Activated T-cell treated with anti-CD3 and anti-CD28 coated beads, Interleukin-2, amount 50 U/mL, for 24 hours (primary cell): ENCODE measurements around the gene SYNJ2BP.
"Not testable (repeated sequence)": the region's sequence is repeated elsewhere in the genome, so short reads cannot be mapped to it uniquely, and the experiment has no call there.

Source experiments
- DNase-seq: peaks from one replicate; pipeline ENCODE4 v3.0.0-alpha.2; 2020
- H3K27ac Mint-ChIP-seq: 2 replicates; pipeline ENCODE4 v1.8.0; 2020; ENCODE audit warnings: mild to moderate bottlenecking, mixed read lengths
- H3K27me3 Mint-ChIP-seq: 2 replicates; pipeline ENCODE4 v1.8.0; 2020; ENCODE audit warnings: mixed read lengths
- H3K36me3 Mint-ChIP-seq: 2 replicates; pipeline ENCODE4 v1.8.0; 2020; ENCODE audit warnings: low read depth, mixed read lengths
- H3K4me1 Mint-ChIP-seq: 2 replicates; pipeline ENCODE4 v1.8.0; 2020; ENCODE audit warnings: low read depth, mixed read lengths
- H3K4me3 Mint-ChIP-seq: 2 replicates; pipeline ENCODE4 v1.8.0; 2020; ENCODE audit warnings: mild to moderate bottlenecking, moderate library complexity, mixed read lengths
- H3K9me3 Mint-ChIP-seq: 2 replicates; pipeline ENCODE4 v1.8.0; 2020; ENCODE audit warnings: mixed read lengths

SYNJ2BP gene, protein sequence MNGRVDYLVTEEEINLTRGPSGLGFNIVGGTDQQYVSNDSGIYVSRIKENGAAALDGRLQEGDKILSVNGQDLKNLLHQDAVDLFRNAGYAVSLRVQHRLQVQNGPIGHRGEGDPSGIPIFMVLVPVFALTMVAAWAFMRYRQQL

DNA sequence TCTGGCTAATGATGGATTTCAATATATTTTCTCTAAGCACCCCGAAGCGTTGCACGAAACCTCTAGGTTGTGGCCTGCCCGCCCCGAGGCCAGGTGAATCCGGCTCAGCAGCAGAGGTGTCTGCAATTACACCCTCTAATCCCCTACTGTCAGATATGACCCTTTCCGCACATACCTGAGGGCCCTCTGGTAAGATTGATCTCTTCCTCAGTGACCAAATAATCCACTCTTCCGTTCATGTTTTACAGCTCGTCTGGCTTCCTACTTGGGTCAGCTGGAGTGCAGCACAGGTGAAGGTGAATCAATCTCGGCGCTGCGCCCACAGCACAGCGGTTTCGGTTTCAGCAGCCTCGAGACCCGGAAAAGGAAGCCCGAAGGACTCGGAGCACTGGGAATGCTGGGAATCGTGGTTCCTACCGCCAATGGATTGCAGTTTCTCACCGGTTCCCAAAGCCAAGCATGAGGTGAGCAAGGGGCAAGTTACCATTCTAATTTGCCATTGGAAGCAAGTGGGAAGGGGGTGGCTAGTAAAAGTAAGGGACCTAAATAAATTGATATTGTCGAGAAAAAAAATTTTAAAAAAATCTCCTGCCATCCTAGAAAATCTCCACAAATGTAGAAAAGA, at the start of gene SYNJ2BP:
Gene SYNJ2BP (minus strand): TSS at position 366 of the 625 bp plus-strand sequence. CDS start 127 bp downstream, at position 239.
- peak within 1 kb of the TSS; percentile 79 for H3K27ac Mint-ChIP-seq
- peaks cover 35% of the 10 kb centered on the region for H3K4me1 Mint-ChIP-seq
- peaks cover 8% of the 10 kb centered on the region for H3K36me3 Mint-ChIP-seq
- DNase-seq: peak; percentile 72
- H3K9me3 Mint-ChIP-seq: no peaks in the 10 kb centered on the region
- no peaks in the 10 kb centered on the region for H3K27me3 Mint-ChIP-seq
- peak within 1 kb of the TSS; percentile 81 for H3K4me3 Mint-ChIP-seq

DNA sequence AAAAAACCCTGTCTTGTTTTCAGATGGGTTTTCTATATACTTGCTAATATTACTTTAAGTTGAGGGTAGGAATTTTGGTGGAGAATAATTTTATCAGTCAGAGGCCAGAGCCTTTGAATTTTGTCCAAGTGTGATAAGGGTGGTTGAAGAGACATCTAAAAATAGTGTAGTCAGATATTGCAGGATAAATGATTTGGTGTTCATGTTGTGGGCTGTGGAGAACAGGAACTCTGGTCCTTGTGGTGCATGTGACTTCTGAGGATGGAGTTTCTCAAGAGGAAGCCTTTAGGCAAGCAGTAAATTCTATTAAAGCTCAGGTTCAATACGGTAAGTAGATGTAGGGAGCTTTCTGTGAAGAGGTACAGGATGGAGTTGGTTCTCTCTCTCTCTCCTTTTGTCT, 37.8 kb upstream of the SYNJ2BP start:
- no peak for DNase-seq
- Mint-ChIP-seq H3K36me3 (no peaks in the 10 kb centered on the region), H3K27me3 (no peaks in the 10 kb centered on the region), H3K9me3 (no peaks in the 10 kb centered on the region), H3K4me1 (no peaks in the 10 kb centered on the region), H3K4me3 (no peak overlapping the region), H3K27ac (no peak overlapping the region)

DNA sequence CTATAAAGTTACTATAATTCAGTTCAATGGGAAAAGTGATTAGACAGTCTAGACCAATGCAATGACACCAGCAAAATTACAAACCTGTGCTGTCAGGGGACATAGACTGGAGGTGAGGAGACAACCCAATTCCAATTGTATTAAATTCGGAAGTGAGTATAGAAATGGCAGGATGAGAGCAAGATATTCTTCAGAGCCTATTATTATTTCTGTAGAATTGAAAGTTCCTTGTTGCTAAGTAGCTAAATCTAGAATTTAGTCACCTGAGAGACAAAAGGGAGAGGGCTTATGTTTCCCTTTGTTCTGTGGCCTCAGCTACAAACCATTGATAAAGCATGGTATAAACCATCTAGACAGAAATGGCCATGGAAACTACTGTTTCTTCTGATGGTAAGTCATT, 35.0 kb upstream of the SYNJ2BP start, which contains the start of gene ADAM21:
Gene ADAM21 (plus strand): TSS at position 301 of the 400 bp plus-strand sequence. CDS start 5,326 bp downstream, outside the sequence.
- no peaks in the 10 kb centered on the region for H3K36me3 Mint-ChIP-seq
- H3K4me3 Mint-ChIP-seq: no peak within 1 kb of the TSS
- H3K9me3 Mint-ChIP-seq: no peaks in the 10 kb centered on the region
- DNase-seq: no peak
- no peak within 1 kb of the TSS for H3K27ac Mint-ChIP-seq
- H3K27me3 Mint-ChIP-seq: no peaks in the 10 kb centered on the region
- H3K4me1 Mint-ChIP-seq: no peaks in the 10 kb centered on the region

DNA sequence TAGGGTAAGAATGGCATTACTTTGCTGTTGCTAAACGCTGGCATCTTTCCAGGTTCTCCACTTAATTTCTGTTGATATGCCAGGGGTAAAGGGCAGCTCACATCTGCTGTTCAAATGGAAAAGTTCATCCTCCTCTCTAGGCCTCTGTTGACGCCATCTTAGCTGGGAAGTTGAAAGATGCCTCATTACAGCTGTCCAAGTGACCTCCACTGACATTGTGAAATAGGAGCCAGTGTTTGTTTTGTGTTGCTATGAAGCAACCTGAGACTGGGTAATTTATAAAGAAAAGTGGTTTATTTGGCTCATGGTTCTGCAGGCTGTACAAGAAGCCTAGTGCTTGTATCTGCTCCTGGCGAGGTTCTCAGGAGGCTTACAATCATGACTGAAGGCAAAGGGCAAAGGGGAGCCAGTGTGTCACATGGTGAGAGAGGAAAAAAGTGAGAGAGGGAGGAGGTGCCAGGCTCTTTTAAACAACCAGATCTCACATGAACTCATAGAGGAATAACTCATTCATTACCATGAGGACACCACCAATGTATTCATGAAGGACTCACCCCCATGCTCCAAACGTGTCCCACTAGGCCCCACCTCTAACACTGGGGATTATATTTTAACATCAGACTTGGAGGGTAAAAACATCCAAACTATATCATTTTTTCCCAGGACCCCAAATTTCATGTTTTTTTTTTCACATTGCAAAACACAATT, 31.9 kb upstream of the SYNJ2BP start:
- Mint-ChIP-seq H3K27ac (no peak overlapping the region), H3K27me3 (no peaks in the 10 kb centered on the region), H3K9me3 (peaks cover 11% of the 10 kb centered on the region), H3K36me3 (peaks cover 8% of the 10 kb centered on the region), H3K4me3 (no peak overlapping the region), H3K4me1 (no peaks in the 10 kb centered on the region)
- DNase-seq: no peak

DNA sequence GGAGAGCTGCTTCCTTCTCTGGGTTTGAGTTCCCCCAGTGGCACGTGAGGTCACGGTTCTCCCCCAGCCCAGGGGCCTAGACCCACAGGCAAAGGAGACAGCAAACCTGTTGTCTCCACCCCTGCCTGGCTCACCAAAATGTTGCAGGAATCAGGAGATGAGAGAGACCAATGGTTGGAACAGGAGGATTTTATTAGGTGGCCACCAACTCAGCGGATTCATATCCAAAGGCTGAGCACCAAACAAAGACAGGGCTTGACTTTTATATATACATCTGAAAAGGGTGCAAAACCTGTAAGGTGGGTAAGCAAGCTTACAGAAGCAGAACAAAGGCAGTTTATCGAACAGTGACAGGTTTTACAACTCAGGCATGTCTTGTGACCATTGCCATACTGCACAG, 25.9 kb upstream of the SYNJ2BP start:
- Mint-ChIP-seq H3K4me1 (no peaks in the 10 kb centered on the region), H3K4me3 (no peak overlapping the region), H3K27ac (no peak overlapping the region), H3K36me3 (peaks cover 10% of the 10 kb centered on the region), H3K9me3 (peaks cover 32% of the 10 kb centered on the region), H3K27me3 (peaks cover 4% of the 10 kb centered on the region)
- no peak for DNase-seq

DNA sequence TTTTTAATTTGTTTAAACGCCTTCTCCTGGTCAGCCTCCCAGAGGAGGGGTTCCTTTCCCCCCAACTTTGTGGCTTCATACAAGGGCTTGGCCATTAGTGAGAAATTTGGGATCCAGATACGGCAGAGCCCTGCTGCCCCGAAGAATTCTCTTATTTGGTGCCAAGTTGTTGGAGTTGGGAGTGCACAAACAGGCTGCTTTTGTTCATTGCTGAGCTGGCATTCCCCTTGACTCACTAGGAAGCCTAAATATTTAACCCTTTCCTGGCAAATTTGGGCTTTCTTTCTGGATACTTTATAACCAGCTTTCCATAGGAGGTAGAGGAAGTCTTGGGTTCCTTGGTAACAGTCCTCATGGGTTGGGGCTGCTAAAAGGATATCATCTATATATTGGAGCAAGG, 24.8 kb upstream of the SYNJ2BP start:
- no peak overlapping the region for H3K4me3 Mint-ChIP-seq
- peaks cover 7% of the 10 kb centered on the region for H3K27me3 Mint-ChIP-seq
- DNase-seq: no peak
- no peaks in the 10 kb centered on the region for H3K4me1 Mint-ChIP-seq
- H3K27ac Mint-ChIP-seq: no peak overlapping the region
- H3K9me3 Mint-ChIP-seq: peaks cover 43% of the 10 kb centered on the region
- peaks cover 10% of the 10 kb centered on the region for H3K36me3 Mint-ChIP-seq

DNA sequence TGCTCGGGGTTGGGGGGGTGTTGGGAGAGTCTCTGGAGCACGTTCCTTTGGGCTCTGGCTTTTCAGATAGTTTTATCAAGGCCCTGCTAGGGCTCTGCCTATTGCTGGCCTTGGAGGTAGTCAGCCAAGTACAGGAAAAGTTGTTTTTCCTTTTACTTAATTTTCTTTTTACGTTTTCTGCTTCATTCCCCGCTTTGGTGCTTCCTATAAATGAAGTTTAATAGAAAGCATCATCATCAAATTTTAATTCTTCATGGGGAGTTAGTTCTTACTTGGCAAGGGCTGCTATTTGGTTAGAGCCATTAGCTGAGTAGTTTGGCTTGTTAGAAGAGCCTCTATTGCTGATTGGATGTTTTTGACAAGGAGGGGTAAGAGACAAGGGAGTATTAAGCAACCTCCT, 20.0 kb upstream of the SYNJ2BP start:
- peaks cover 51% of the 10 kb centered on the region for H3K9me3 Mint-ChIP-seq
- peaks cover 29% of the 10 kb centered on the region for H3K27me3 Mint-ChIP-seq
- no peak for DNase-seq
- H3K4me1 Mint-ChIP-seq: no peaks in the 10 kb centered on the region
- no peaks in the 10 kb centered on the region for H3K36me3 Mint-ChIP-seq
- H3K4me3 Mint-ChIP-seq: no peak overlapping the region
- H3K27ac Mint-ChIP-seq: no peak overlapping the region

DNA sequence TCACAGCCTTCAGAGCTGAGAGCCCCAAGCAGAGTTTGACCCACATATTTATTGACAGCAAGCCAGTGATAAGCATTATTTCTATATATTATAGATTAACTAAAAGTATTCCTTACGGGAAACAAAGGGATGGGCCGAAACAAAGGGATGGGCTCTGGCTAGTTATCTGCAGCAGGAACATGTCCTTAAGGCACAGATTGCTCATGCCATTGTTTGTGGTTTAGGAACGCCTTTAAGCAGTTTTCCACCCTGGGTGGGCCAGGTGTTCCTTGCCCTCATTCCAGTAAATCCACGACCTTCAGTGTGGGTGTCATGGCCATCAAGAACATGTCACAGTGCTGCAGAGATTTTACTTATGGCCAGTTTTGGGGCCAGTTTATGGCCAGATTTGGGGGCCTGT, 9.7 kb upstream of the SYNJ2BP start:
- H3K27me3 Mint-ChIP-seq, H3K4me3 Mint-ChIP-seq, DNase-seq, H3K4me1 Mint-ChIP-seq, H3K36me3 Mint-ChIP-seq, H3K27ac Mint-ChIP-seq: not testable (repeated sequence)
- H3K9me3 Mint-ChIP-seq: peaks cover 14% of the 10 kb centered on the region

DNA sequence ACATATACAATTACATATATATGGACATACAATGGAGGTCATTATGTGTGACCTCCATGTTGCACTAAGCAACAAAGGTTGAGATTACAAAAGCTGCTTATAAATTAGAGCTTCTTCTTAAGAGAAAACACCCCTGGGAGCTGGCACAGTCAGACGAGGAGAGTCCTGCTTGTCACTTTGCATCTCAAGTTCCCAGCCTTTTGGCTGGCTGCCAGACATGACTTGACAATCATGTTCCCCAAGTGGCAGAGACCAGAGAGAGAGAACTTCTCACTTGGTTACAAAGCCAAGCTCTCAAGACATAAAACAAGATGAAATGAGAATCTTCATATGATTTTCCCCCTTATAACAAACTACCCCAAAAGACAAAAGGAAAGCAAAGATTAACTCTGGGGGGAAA, 8.5 kb upstream of the SYNJ2BP start:
- Mint-ChIP-seq H3K27me3 (no peaks in the 10 kb centered on the region), H3K27ac (no peak overlapping the region), H3K4me3 (no peak overlapping the region), H3K36me3 (no peaks in the 10 kb centered on the region), H3K9me3 (peaks cover 4% of the 10 kb centered on the region), H3K4me1 (no peaks in the 10 kb centered on the region)
- no peak for DNase-seq

DNA sequence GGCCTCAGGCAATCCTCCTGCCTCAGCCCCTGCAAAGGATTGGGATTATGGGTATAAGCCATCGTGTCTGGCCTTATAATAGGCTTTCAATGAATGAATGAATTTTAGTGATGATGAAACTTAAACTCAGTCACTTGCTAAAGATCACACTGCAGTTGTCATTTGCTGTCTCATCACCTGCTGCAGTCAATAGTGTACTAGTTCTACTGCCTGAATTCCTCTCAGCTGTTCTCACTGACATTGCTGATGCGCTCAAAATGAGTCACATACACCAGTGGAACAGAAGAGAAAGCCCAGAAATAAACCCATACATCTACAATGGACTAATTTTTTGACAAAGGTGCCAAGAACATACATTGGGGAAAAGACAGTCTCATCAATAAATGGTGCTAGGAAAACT, 5.6 kb upstream of the SYNJ2BP start:
- no peaks in the 10 kb centered on the region for H3K27me3 Mint-ChIP-seq
- H3K36me3 Mint-ChIP-seq: no peaks in the 10 kb centered on the region
- H3K9me3 Mint-ChIP-seq: no peaks in the 10 kb centered on the region
- no peak overlapping the region for H3K27ac Mint-ChIP-seq
- H3K4me1 Mint-ChIP-seq: no peaks in the 10 kb centered on the region
- H3K4me3 Mint-ChIP-seq: no peak overlapping the region
- DNase-seq: no peak

DNA sequence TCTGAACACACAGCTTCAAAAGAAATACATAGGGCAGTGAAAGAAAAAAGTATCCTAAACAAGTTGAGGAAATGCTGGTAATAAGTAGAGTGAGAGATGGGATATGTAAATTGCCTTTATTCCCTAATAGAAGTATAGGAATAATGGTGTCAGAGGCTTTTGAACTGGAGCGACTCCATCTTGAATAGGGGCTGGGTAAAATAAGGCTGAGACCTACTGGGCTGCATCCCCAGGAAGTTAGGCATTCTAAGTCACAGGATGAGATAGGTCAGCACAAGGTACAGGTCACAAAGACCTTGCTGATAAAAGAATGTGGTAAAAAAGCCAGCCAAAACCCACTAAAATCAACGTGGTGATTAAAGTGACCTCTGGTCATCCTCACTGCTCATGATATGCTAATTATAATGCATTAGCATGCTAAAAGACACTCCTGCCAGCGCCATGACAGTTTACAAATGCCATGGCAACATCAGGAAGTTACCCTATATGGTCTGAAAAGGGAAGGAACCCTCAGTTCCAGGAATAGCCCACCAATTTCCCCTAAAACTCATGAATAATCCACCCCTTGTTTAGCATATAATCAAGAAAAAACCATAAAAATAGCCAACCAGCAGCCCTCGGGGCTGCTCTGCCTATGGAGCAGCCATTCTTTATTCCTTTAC, 2.5 kb upstream of the SYNJ2BP start:
- peaks cover 22% of the 10 kb centered on the region for H3K4me1 Mint-ChIP-seq
- not testable (repeated sequence) for H3K4me3 Mint-ChIP-seq, H3K36me3 Mint-ChIP-seq, H3K27me3 Mint-ChIP-seq, H3K9me3 Mint-ChIP-seq, DNase-seq, H3K27ac Mint-ChIP-seq

DNA sequence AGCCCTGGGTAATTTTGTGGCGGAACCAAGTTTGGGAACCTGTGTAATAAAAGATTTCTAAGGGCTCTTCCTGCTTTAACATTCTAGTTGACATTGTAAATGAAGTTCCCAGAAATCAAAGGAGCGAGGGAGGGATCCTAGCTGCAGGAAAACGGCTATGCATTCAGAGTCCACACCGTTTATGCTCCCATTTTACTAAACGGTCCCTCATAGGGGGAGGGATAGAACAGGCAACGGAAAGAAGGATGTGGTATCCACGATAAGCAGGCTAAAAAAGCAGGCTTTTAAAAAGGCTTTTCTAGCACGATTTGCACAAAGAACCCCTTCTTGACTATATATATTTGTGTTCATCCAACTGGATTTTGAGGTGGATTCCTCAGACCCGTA, 559 bp downstream of the SYNJ2BP start:
- peaks cover 10% of the 10 kb centered on the region for H3K36me3 Mint-ChIP-seq
- H3K27me3 Mint-ChIP-seq: no peaks in the 10 kb centered on the region
- DNase-seq: no peak
- H3K27ac Mint-ChIP-seq: peak overlapping the region; percentile 79
- H3K9me3 Mint-ChIP-seq: no peaks in the 10 kb centered on the region
- H3K4me1 Mint-ChIP-seq: peaks cover 40% of the 10 kb centered on the region
- H3K4me3 Mint-ChIP-seq: peak overlapping the region; percentile 81

DNA sequence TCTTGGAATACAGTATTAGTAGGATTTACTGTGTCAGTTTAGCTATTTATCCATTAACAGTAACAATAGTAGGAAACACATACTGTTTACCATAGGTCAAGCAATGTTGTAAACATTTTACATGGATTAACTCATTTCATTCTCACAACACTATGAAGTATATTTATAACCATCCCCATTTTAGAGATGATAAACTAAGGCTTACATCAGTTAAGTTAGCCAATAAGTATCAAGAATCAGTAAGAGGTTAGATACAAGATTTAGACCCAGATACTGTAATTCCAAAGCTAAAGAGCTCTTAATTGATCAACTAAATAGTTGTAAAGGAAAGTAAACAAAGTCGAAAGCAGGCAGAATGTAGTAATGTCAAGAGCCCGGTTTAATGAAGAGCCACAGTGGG, 1.1 kb downstream of the SYNJ2BP start:
- Mint-ChIP-seq H3K27me3 (no peaks in the 10 kb centered on the region), H3K4me1 (peaks cover 42% of the 10 kb centered on the region), H3K36me3 (peaks cover 10% of the 10 kb centered on the region), H3K9me3 (no peaks in the 10 kb centered on the region), H3K27ac (peak overlapping the region; percentile 39), H3K4me3 (peak overlapping the region; percentile 81)
- no peak for DNase-seq

DNA sequence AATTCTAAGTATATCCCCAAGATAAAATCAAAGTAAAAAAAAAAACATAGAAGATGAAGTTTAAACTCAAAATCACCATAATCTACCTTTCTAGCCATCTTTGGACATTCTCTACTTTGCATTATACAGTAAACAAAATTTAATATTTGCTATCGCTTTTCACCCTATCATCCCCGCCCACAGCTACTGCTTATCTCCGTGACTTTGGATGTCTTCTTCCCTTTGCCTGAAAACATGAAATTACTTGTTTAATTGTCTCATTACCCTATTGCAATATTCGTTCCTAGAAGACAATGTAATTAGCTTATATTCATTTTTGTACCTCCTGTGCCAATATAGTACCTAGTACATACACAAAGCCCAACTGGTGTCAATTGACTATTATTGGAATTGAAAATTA, 9.3 kb downstream of the SYNJ2BP start:
- no peak for DNase-seq
- Mint-ChIP-seq H3K4me1 (peaks cover 34% of the 10 kb centered on the region), H3K9me3 (no peaks in the 10 kb centered on the region), H3K27me3 (no peaks in the 10 kb centered on the region), H3K27ac (no peak overlapping the region), H3K4me3 (no peak overlapping the region), H3K36me3 (peaks cover 12% of the 10 kb centered on the region)

DNA sequence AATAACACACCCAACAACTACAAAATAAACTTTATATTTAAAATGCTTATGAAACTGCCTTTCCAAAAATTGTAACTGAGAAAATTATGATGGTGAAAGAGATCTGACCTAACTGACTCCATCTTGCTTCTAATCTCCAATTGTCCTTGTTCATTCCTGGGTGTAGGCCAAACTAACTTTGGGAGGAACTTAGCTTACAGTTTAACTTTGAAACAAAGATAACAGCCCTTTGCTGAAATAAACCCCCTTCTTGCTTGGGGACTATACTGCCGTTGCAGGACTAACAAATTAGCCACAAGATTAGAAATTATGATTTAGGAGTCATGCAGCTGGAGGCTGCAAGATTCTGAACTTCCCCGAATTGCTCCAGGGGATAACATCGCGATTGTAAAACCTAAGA, 10.7 kb downstream of the SYNJ2BP start:
- peaks cover 24% of the 10 kb centered on the region for H3K4me1 Mint-ChIP-seq
- not testable (repeated sequence) for H3K4me3 Mint-ChIP-seq
- H3K36me3 Mint-ChIP-seq: peaks cover 15% of the 10 kb centered on the region

More for the DNA sequence above, 10.7 kb downstream of the SYNJ2BP start:
- H3K9me3 Mint-ChIP-seq, H3K27me3 Mint-ChIP-seq, DNase-seq, H3K27ac Mint-ChIP-seq: not testable (repeated sequence)
